ENCODE results near the gene SCAND1.

- TF ChIP-seq CTCF (IDR thresholded peaks at IDR 0.05) (no peak), POLR2A (IDR thresholded peaks at IDR 0.05) (no peak)
Observed at GRCh38 chr20:35953387-35954199, 709 bp downstream of the SCAND1 start.
